IMR-90 (cell line): ENCODE data around the gene COX6A1. TPM values are rescaled to one million over a fixed set of nuclear protein-coding genes. Genes with fewer than 3 reads are reported as not detected.
"Not testable (repeated sequence)": the region's sequence is repeated elsewhere in the genome, so short reads cannot be mapped to it uniquely, and the experiment has no call there.

ENCODE experiments used
- ATAC-seq: fragments of 200-7000 bp; cut with Tn5 transposase; 2 replicates; pipeline ENCODE4 v1.9.1; 2020; ENCODE audit warnings: low read depth, mild to moderate bottlenecking, moderate library complexity
- BruUV-seq: library from RNA; stranded (reverse); fragments of 400-500 nt; replicated peaks from 2 replicates; lab custom pipeline; 2021; lab: Mats Ljungman, UMichigan
- CTCF ChIA-PET: fragments of 300-600 bp; formaldehyde crosslinking; extraction: SDS; loops from one replicate; lab custom pipeline; 2021; ENCODE audit warnings: antibody characterized with exemption; lab: Yijun Ruan, JAX
- POLR2A ChIA-PET: fragments of 300-600 bp; sonication (Branson Sonifier 250); formaldehyde crosslinking; loops from one replicate; lab custom pipeline; 2022; ENCODE audit warnings: antibody characterized with exemption; ENCODE audit not compliant: unreplicated experiment; lab: Charles Lee
- DNase-seq: peaks from one replicate; pipeline ENCODE4 v3.0.0; 2013
- H2AFZ ChIP-seq: replicated peaks from 2 replicates; pipeline ENCODE3; 2013; ENCODE audit warnings: low read length, mild to moderate bottlenecking; ENCODE audit not compliant: poor library complexity
- H2AK5ac ChIP-seq: 2 replicates; pipeline ENCODE4 v1.6.1; 2013; ENCODE audit warnings: low read depth, low read length, inconsistent platforms
- H2AK9ac ChIP-seq: replicated peaks from 2 replicates; pipeline ENCODE3; 2013; ENCODE audit warnings: mild to moderate bottlenecking, low read depth, low read length, moderate library complexity; ENCODE audit not compliant: poor library complexity
- H2BK120ac ChIP-seq: 2 replicates; pipeline ENCODE4 v1.6.1; 2013; ENCODE audit warnings: low read depth, low read length, inconsistent platforms
- H2BK15ac ChIP-seq: 3 replicates; pipeline ENCODE4 v1.6.1; 2013; ENCODE audit warnings: low read depth, low read length, inconsistent platforms
- H2BK20ac ChIP-seq: 2 replicates; pipeline ENCODE4 v1.6.1; 2013; ENCODE audit warnings: low read depth, mild to moderate bottlenecking, inconsistent platforms, low read length, moderate library complexity
- H2BK5ac ChIP-seq: 2 replicates; pipeline ENCODE4 v1.6.1; 2013; ENCODE audit warnings: mild to moderate bottlenecking, low read depth, low read length, inconsistent platforms; ENCODE audit not compliant: poor library complexity, severe bottlenecking
- H3K14ac ChIP-seq: replicated peaks from 2 replicates; pipeline ENCODE4 v1.6.1; 2013; ENCODE audit warnings: low read depth, low read length, inconsistent platforms
- H3K18ac ChIP-seq: 2 replicates; pipeline ENCODE4 v1.6.1; 2013; ENCODE audit warnings: low read depth, low read length, control low read depth
- H3K23ac ChIP-seq: 2 replicates; pipeline ENCODE4 v1.6.1; 2013; ENCODE audit warnings: low read depth, low read length, inconsistent platforms
- H3K27ac ChIP-seq: 2 replicates; pipeline ENCODE4 v1.5.1; 2013; ENCODE audit warnings: mild to moderate bottlenecking, control low read depth, low read length; ENCODE audit not compliant: insufficient read depth
- H3K27me3 ChIP-seq: 2 replicates; pipeline ENCODE4 v1.6.1; 2013; ENCODE audit warnings: low read length; ENCODE audit not compliant: control insufficient read depth, insufficient read depth
- H3K36me3 ChIP-seq: 2 replicates; pipeline ENCODE4 v1.6.1; 2013; ENCODE audit warnings: low read length, mixed read lengths; ENCODE audit not compliant: control insufficient read depth, insufficient read depth
- H3K4ac ChIP-seq: 2 replicates; pipeline ENCODE4 v1.6.1; 2013; ENCODE audit warnings: low read depth, low read length, inconsistent platforms
- H3K4me1 ChIP-seq: 2 replicates; pipeline ENCODE4 v1.6.1; 2013; ENCODE audit warnings: low read length, mixed read lengths; ENCODE audit not compliant: control insufficient read depth, insufficient read depth
- H3K4me2 ChIP-seq: 2 replicates; pipeline ENCODE4 v1.6.1; 2013; ENCODE audit warnings: low read depth, mild to moderate bottlenecking, control low read depth, low read length, moderate library complexity
- H3K4me3 ChIP-seq: 2 replicates; pipeline ENCODE4 v1.5.1; 2013; ENCODE audit warnings: low read depth, mild to moderate bottlenecking, control low read depth, low read length, moderate library complexity; ENCODE audit not compliant: insufficient read depth
- H3K56ac ChIP-seq: 2 replicates; pipeline ENCODE4 v1.6.1; 2013; ENCODE audit warnings: low read length, inconsistent platforms; ENCODE audit not compliant: insufficient read depth; ENCODE audit errors: extremely low read depth
- H3K79me1 ChIP-seq, 2 experiments: 2 replicates each; pipeline ENCODE4 v1.6.1; 2013; ENCODE audit warnings: low read length in 2 of 2, inconsistent platforms in 1 of 2, low read depth in 1 of 2
- H3K9ac ChIP-seq: 2 replicates; pipeline ENCODE4 v1.6.1; 2013; ENCODE audit warnings: low read depth, low read length, control low read depth
- H3K9me1 ChIP-seq: 2 replicates; pipeline ENCODE4 v1.6.1; 2013; ENCODE audit warnings: low read length, inconsistent platforms; ENCODE audit not compliant: insufficient read depth
- H3K9me3 ChIP-seq: 2 replicates; pipeline ENCODE4 v1.6.1; 2013; ENCODE audit warnings: low read length; ENCODE audit not compliant: control insufficient read depth, insufficient read depth
- H4K20me1 ChIP-seq: 2 replicates; pipeline ENCODE4 v1.6.1; 2013; ENCODE audit warnings: low read length, inconsistent platforms; ENCODE audit not compliant: insufficient read depth
- H4K5ac ChIP-seq: 2 replicates; pipeline ENCODE4 v1.6.1; 2013; ENCODE audit warnings: mild to moderate bottlenecking, low read depth, low read length, control low read depth
- H4K8ac ChIP-seq, 2 experiments: 2 replicates each; pipeline ENCODE4 v1.6.1; 2013; ENCODE audit warnings: low read depth in 2 of 2, low read length in 2 of 2, control low read depth in 1 of 2, inconsistent platforms in 1 of 2
- H4K91ac ChIP-seq: 2 replicates; pipeline ENCODE4 v1.6.1; 2013; ENCODE audit warnings: low read depth, low read length, inconsistent platforms; ENCODE audit not compliant: insufficient read depth
- CEBPB ChIP-seq: IDR thresholded peaks from 2 replicates; pipeline ENCODE4 v1.6.1; 2012; ENCODE audit warnings: low read depth, low read length, improper control_type of control experiment
- FOS ChIP-seq: fragments of 150-350 bp; IDR thresholded peaks from 2 replicates; pipeline ENCODE4 v1.6.1; 2016; ENCODE audit warnings: low read depth, low read length
- MAFK ChIP-seq: IDR thresholded peaks from 2 replicates; pipeline ENCODE4 v1.6.1; 2012; ENCODE audit warnings: low read depth, low read length, improper control_type of control experiment
- MAZ ChIP-seq: IDR thresholded peaks from 2 replicates; pipeline ENCODE4 v1.6.1; 2012; ENCODE audit warnings: low read depth, mild to moderate bottlenecking, low read length, improper control_type of control experiment, moderate library complexity, borderline replicate concordance
- MXI1 ChIP-seq: IDR thresholded peaks from 2 replicates; pipeline ENCODE4 v1.6.1; 2012; ENCODE audit warnings: low read depth, mild to moderate bottlenecking, low read length, moderate library complexity, borderline replicate concordance
- NFE2L2 ChIP-seq: fragments of 150-350 bp; IDR thresholded peaks from 2 replicates; pipeline ENCODE4 v1.6.1; 2016; ENCODE audit warnings: low read depth, mild to moderate bottlenecking, low read length
- POLR2A ChIP-seq: IDR thresholded peaks from 2 replicates; pipeline ENCODE4 v1.6.1; 2012; ENCODE audit warnings: mild to moderate bottlenecking, low read depth, low read length
- RAD21 ChIP-seq: IDR thresholded peaks from 2 replicates; pipeline ENCODE4 v1.6.1; 2012; ENCODE audit warnings: low read length, improper control_type of control experiment
- RCOR1 ChIP-seq: IDR thresholded peaks from 2 replicates; pipeline ENCODE4 v1.6.1; 2012; ENCODE audit warnings: mild to moderate bottlenecking, low read length, improper control_type of control experiment; ENCODE audit not compliant: insufficient replicate concordance
- SMC3 ChIP-seq: fragments of 150-350 bp; IDR thresholded peaks from 2 replicates; pipeline ENCODE4 v1.6.1; 2016; ENCODE audit warnings: low read depth, mild to moderate bottlenecking, antibody characterized with exemption, low read length, moderate library complexity
- WGBS, 2 experiments: methylation state at CpG; one replicate each; pipeline versions ENCODE4 v1.1.5 to v1.1.7; 2013; ENCODE audit warnings: missing lambda C conversion rate in 2 of 2; ENCODE audit not compliant: insufficient read length in 1 of 2; ENCODE audit errors: extremely low coverage in 2 of 2; 5-methylcytosine and 5-hydroxymethylcytosine counted together
- dilution Hi-C: fragments of 300-500 bp; cut with HindIII; formaldehyde crosslinking; loops from one replicate; pipeline ENCODE4 v1.14.3; 2018; ENCODE audit warnings: low sequenced_read_pairs; ENCODE audit not compliant: unreplicated experiment
- in situ Hi-C: fragments of 300-500 bp; cut with MboI; formaldehyde crosslinking; loops from 3 replicates; pipeline ENCODE4 v1.14.3; 2019; ENCODE audit warnings: low sequenced_read_pairs, inconsistent platforms, mixed read lengths
- intact Hi-C: fragments of 100-400 bp; cut with micrococcal nuclease; formaldehyde crosslinking; loops from 2 replicates; pipeline ENCODE4 v1.10.0; 2022
- polyA plus RNA-seq, 3 experiments: library from polyadenylated mRNA; depleted of rRNA; stranded (reverse); fragments of >200 nt; gene quantifications; 2 replicates each; pipeline ENCODE4 v1.2.3, GENCODE V29; 2012; ENCODE audit warnings: low replicate concordance in 1 of 3
- total RNA-seq: library from RNA; depleted of rRNA; stranded (reverse); fragments of >200 nt; gene quantifications from 2 replicates; pipeline ENCODE4 v1.2.3, GENCODE V29; 2012

The COX6A1 gene
- total and polyA plus RNA-seq, 2 of the 4 experiments (the other 2 are of a cell fraction): 396 to 541 TPM

- no peaks in the 10 kb centered on the region for H4K20me1 ChIP-seq
- H3K4me3 ChIP-seq: no peak overlapping the region
- H2AK5ac ChIP-seq: no peak overlapping the region
- dilution Hi-C loops (no loop called here), intact Hi-C loops (no loop called here), in situ Hi-C loops (no loop called here)
- H4K5ac ChIP-seq: no peak overlapping the region
- H3K4me1 ChIP-seq: no peaks in the 10 kb centered on the region
- CTCF ChIA-PET: no interaction called here
- no peak overlapping the region for H3K56ac ChIP-seq
- H3K79me1 ChIP-seq: peaks cover 14 to 25% of the 10 kb centered on the region in 2 experiments
- no peak overlapping the region for H3K14ac ChIP-seq
- no peak overlapping the region for H3K4me2 ChIP-seq
- no peak overlapping the region for H3K18ac ChIP-seq
- WGBS, 2 experiments: no CpG with 5 or more reads among the region's 7 CpGs
- H3K4ac ChIP-seq: no peak overlapping the region
- no TSS peak for BruUV-seq
- no peaks in the 10 kb centered on the region for H3K9me3 ChIP-seq
- no peak overlapping the region for H4K8ac ChIP-seq
- ATAC-seq: no peak
- TF ChIP-seq POLR2A (no peak), RCOR1 (no peak), NFE2L2 (no peak), SMC3 (no peak), MXI1 (no peak), RAD21 (no peak), CEBPB (no peak), MAFK (no peak), MAZ (no peak), FOS (no peak)
- no peak overlapping the region for H2BK120ac ChIP-seq
- H3K27me3 ChIP-seq: no peaks in the 10 kb centered on the region
- H2AFZ ChIP-seq: no peak overlapping the region
- H2BK15ac ChIP-seq: no peak overlapping the region
- H2AK9ac ChIP-seq: no peak overlapping the region
- peaks cover 10% of the 10 kb centered on the region for H3K36me3 ChIP-seq
- no peak for DNase-seq
- no peak overlapping the region for H2BK20ac ChIP-seq
- no peak overlapping the region for H3K9ac ChIP-seq
- no peak overlapping the region for H3K23ac ChIP-seq
- H2BK5ac ChIP-seq: no peak overlapping the region
- no peak overlapping the region for H3K27ac ChIP-seq
- POLR2A ChIA-PET: no interaction called here
- H4K91ac ChIP-seq: no peak overlapping the region
- peaks cover 4% of the 10 kb centered on the region; the same call in 1 of the 2 replicates for H3K9me1 ChIP-seq
Measured at GRCh38 chr12:120485961-120486881, 48.3 kb downstream of the COX6A1 start.

- H3K4ac ChIP-seq, H3K18ac ChIP-seq, dilution Hi-C loops, H4K5ac ChIP-seq, H4K20me1 ChIP-seq, H2AK5ac ChIP-seq, H3K27ac ChIP-seq, H2BK5ac ChIP-seq, DNase-seq, H2AFZ ChIP-seq, H3K4me1 ChIP-seq, H2BK120ac ChIP-seq, in situ Hi-C loops, ATAC-seq, CTCF ChIA-PET, intact Hi-C loops, H3K4me3 ChIP-seq, H2BK15ac ChIP-seq, H3K9me1 ChIP-seq, H3K9ac ChIP-seq, H3K14ac ChIP-seq, H4K91ac ChIP-seq, H3K4me2 ChIP-seq, H4K8ac ChIP-seq, H2AK9ac ChIP-seq, H2BK20ac ChIP-seq, H3K36me3 ChIP-seq, H3K23ac ChIP-seq, H3K56ac ChIP-seq, H3K27me3 ChIP-seq, BruUV-seq, H3K9me3 ChIP-seq: not testable (repeated sequence)
- POLR2A ChIA-PET: interaction anchor here (0.6 kb wide), 1 partner anchor 7 kb away, joined by 4 read pairs; no protein-coding TSS in a partner anchor
- H3K79me1 ChIP-seq: peaks cover 10 to 25% of the 10 kb centered on the region in 2 experiments
- 60% methylated on average over 3 of the region's 7 CpGs; no CpG with 5 or more reads in 1 of the 2 experiments for WGBS, 2 experiments
Measured at GRCh38 chr12:120487552-120487951, 49.6 kb downstream of the COX6A1 start.
